Smooth muscle cell of the brain vasculature (primary cell): ENCODE data around the gene RNF14.

ENCODE experiments used
- DNase-seq: peaks from one replicate; pipeline ENCODE4 v3.0.0-alpha.2; 2012; ENCODE audit warnings: low read depth, low spot score

Gene RNF14

DNA sequence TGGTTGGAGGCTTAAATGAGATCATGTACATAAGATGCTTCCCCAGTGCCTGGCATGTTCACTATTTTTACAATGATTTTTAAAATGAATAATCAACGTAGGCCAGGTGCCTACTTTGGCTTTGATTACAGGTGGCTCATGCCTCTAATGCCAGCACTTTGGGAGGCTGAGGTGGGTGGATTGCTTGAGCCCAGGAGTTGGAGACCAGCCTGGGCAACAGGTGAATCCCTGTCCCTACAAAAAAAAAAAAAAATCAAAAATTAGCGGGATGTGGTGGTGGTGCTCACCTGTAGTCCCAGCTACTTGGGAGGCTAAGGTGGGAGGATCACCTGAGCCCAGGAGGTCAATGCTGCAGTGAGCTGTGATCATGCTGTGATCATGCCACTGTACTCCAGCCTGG, 20.1 kb upstream of the RNF14 start:
- no peak for DNase-seq

DNA sequence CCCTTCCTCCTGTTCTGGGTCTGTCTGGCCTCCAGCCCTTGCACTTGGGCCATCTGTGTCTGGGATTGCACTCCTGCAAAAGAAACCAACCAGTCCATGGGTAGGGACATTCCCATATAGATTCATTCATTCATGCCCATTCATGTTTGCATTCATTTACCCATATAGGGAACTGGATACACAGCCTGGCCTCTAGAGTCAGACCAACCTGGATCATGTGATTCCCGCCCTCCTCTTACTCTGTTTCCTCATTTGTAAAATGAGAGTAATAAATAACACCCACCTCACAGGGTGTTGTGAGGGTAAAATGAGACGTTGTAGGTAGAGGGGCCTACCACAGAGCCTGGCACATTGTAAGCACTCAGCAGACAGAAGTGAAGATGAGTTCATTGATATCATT, 19.4 kb upstream of the RNF14 start:
- no peak for DNase-seq

DNA sequence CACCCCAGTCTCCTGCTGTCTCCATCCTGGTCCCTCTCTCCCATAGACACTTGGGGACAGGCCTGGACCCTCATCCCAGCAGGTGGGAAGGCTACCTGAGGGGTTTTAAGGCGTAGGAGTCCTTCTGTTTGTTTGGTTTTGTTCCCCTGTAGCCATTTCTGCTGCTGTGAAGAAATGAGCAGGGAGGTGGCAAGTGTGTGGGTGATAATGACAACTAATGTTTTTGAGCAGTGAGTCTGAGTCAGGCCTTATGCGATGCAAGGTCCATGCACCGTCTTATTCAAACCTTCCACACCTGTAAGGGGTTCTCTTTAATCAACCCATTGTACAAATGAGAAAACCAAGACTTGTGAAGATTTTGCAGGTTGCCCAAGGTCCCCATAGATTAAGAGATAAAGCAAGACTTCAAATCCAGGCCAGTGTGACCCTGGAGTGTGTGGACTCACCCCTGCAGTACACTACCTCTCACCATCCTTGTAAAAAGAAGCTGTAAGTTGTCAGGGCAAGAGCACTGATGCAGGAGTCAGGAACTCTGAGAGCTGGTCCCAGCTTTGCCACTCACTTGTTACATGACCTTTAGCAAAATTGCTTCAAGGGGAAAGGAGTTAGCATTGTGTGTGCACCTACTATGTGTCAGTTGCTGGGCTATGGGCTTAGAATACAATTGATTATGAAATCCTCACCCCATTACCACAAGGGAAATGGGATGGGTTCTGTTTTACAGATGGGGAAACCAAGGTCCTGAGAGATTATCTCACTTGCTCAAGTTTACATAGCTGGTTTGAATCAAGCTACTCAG, 18.5 kb upstream of the RNF14 start:
- no peak for DNase-seq

DNA sequence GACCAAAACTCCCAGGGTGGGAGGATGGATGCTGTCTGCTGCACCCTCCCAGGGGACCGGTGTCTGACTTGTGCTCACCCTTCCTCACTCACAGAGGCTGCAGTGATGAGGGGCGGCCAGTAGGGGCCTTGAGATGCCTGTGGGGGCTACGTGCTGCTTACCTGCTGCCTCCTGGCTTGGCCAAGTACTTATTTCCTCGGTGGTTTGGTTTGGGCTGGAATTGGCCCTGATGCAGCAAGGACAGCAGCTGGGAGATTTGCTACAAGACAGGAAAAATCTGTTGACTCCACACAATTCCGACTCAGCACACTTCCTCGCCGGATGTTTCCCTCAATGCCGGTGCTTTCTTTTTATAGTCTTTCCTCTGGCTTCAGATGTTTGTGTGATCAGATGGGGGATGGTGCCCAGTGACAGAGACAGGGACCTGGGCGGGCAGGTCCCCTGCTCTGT, 17.5 kb upstream of the RNF14 start:
- DNase-seq = no peak

DNA sequence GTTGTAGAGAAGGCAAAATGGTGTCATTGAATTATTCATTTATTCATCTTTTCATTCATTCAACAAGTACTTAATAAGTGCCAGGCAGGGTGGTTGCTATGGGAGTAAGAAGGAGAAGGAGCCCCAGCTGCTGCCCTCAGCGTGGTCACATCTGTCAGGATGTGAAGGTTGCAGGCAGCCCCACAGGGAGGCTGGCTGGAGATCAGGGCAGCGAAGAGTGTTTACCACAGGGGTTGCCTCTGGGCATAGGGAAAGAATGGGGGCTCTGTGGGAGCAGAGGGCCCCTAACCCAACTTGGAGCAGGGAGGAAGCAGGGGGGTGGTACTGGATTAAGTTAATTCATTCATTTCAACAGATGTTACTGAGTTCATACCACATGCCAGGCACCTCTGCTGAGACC, 16.9 kb upstream of the RNF14 start:
- DNase-seq = no peak

DNA sequence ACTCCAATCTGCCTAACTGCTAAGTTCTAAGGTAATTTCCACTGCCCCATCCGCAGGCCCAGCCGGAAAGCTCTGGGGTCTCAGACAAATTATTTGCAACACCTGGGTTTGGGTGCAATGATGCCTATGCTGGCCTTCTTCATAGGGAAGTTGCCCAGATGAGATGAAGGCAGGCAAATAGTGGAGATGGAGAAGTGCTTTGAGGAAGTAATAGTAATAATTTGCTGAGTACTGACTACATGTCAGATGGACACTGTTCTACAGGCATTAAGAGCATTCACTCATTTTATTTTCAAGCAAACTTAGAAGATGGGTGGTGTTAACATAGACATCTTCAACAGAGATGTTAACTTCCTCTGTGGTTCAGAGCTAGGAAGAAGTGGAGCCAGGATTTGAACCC, 14.7 kb upstream of the RNF14 start:
- DNase-seq = no peak

DNA sequence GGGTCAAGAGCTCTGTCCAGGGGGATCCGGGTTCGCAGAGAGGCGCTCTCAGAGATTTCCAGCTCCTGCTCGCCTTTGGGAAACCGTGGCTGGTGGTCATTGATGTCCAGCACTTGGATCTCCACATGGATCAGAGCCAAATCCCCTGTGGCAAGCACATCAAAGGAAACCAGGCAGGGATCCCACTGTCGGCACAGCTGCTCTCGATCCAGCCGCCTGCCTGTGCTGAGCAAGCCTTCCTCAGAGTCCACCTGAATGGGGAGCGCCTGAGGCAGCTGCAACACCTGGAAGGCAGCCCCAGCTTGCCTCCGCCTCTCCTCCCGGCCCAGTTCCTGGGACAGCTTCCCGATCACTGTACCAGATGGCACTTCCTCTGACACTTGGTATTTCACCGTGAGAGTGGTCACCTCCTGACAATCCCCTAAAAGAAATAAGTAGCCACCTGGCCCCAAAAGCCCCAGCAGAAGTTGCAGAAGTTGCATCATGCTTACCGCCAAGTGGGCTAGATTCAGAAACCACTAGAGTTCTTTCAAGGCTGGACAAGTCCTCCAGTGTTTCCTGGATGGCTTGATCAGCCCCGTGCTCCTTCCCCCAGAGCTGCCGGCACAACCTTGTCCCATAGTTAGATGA, 11.4 kb upstream of the RNF14 start:
- no peak for DNase-seq

DNA sequence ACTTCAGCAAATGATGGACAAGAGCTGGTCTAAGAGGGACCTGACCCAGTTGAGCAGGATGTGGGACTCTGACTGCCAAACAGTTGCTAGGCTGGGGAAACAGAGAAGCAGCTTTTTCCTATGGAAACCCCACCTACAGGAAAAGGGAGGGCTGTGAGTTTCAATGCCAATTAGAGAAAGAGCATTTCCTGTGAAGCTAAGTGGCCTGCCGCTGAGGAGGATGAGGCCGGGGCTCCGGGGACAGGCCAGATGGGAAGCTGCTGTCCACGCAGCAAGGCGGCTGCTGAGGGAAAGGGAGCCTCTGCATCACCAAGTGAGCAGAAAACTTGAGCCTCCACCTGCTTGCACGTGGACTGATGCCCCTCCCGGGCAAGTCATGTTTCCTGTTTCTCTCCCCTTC, 10.8 kb upstream of the RNF14 start, which contains the start of gene PCDH12:
Gene PCDH12, minus strand, starts transcription at position 90 of the 400 bp plus-strand sequence. CDS start 351 bp downstream, outside the sequence.
- DNase-seq = no peak

DNA sequence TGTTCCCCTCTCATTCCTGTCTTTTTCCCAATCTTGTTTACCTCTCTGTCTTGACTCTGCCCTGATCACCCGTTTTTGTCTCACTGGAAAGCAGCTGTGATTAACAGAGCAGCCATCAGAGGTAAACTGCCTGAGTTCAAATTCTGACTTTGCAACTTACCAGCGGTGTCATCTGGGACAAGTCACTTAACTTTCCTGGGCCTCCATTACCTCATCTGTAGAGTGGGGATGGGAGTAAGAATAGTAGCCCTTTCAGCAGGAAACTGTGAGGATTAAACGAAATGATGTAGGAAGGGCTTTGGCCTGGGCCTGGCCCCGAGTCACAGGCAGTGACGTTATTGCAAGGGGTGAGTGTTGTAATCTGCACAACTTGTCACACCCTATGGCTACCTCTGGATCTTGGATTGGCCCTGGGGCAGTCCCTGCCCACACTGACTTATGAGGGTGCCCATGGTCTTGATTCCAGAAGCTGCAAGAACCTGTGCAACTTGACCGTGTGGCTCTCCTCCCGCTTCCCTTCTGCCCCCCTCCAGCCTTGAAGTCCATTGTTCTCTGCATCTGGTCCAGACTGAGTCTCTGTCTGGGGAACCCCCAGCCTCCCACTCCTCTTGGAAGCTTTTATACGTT, 10.2 kb upstream of the RNF14 start:
- DNase-seq = no peak

DNA sequence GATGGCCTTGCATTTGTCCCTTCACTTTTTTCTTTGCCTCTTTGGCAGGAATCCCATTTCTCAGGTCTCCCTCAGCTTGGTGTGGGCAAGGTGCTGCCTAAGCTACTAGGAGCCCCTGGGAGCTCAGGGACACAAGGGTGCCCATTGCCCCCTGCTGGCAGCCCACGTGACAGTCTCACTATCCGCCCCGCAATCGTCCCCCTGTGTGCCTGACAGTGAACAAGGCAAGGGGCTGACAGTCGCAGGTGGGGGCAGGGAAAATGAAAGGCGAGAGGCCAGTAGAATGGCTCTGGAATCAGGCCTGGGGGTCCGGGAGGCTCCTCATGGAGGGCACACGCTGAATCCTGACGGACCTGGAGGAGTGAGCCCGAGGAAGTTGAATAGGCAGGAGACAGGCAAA, 8.9 kb upstream of the RNF14 start:
- no peak for DNase-seq

DNA sequence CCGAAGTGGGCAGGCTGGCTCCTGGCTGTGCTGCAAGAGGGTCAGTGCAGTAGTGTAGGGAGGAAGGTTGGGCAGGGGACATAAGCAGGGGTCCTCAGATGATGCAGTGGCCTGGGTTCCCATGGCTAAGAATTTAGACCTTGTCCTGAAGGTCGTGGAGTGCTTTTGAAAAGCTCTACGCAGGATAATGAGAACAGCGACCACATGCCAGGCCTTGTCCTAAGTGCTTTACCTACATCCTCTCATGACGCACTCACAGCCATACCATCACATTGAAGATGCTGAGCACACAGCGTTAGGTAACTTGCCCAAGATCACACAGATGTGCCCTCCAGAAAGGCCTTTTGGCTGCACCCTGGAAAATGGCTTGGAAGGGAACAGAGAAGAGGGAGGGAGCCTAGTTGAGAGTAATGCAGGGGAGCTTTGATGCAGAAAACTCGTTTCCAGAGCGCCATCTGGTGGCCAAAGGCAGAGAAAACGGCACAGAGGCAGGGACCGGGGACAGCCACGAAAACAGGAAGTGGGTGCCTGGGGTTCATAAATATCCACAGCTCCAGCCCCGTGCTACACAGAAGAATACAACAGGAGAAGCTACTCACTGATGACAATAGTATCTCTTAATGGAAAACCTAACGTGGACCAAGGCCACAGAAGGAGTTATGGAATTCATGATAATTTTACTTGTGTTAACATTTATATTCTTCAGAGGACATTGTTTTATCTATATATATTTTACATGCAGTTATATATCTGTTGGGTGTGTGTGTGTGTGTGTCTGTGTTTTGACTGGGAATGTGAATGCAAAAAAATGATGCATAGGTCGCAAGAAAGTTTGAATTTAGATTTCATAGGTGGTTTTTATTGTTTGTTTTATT, 8.2 kb upstream of the RNF14 start:
- DNase-seq = peak; percentile 68

DNA sequence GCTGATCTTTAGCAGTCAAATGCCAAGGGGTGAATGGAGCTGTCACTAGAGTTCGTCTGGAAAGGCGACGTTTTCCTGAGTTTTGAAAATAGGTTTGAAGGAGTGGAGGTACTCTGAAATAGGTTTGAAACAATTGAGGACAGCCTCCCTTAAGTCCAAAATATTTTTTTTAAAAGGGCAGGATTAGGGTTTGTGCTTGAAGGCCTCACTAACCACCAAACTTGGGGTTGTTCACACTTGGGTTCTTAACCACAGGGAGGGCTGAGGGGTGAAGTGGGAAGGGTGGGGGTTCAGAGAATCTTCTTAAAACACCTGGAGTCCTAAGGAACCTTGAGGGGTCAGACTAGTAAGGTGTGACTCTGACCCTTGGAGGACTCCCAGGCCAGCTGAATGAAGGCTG, 7.4 kb upstream of the RNF14 start:
- DNase-seq = no peak

DNA sequence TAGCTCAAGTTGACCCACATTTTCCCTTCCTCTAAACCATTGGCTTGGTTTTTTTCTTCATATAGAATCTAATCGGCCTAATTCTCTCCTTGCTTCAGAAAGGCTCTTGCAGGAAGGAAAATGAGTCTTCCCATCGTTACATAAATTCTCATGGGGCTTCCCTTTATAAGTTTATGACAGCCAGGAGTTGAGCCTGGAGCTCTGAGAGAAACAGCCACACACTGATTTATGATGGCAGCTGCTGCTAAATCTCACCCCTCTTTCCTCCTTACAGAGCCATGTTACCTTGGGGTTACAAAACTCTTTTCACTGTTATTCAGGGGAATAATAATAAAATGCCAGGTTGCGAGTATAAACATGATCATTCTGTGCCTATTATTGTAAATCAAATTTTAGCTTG, 5.2 kb upstream of the RNF14 start:
- DNase-seq = no peak

DNA sequence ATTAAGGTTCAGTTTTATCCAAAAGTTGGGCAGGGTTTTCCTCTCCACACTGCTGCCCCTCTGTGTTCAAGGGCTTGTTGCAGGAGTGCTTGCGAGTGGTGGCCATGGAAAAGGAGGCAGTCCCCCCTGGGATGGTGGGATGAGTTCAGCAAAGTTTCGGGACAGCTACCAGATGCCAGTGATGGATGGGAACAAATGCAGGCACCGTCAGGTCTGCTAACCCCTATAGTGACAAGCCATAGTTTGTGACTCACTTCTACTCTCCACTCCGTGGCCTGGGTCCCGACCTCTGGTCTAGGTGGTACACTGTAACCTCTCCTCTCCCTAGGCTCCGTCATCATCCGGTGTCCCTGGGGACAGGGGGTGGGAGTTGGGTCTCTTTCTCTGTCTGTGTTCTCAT, 3.8 kb upstream of the RNF14 start:
- DNase-seq = no peak

DNA sequence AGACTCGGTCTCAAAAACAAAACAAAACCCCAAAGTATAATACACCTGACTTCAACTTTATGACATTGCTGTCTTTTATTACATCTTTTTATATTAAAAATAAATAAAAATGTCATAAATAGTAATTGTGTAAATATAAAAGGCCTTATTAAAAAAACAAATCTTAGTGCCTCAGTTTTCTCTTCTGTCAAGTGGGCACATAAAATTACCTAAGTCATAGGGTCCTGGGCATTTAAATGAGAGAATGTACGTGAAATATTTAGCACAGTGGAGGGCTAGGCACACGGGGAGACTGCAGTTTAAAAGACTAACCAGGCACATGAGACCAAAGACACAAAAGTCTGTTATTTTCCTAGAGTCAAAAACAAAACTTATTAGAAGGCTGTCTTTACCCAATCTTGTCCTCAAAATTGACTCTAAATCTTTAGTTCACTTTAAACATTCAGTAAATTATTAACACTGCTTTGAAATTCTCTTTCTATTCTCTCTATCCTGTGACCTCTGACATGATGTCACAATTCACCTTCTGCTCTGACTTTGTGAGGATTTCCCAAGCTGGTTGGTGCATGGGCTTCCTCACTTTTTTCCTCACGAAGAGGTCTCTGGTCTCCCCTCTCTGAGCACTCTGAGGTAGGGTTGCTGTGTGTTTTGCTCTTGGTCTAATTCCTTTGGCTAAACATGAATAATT, 2.5 kb upstream of the RNF14 start:
- DNase-seq = no peak

DNA sequence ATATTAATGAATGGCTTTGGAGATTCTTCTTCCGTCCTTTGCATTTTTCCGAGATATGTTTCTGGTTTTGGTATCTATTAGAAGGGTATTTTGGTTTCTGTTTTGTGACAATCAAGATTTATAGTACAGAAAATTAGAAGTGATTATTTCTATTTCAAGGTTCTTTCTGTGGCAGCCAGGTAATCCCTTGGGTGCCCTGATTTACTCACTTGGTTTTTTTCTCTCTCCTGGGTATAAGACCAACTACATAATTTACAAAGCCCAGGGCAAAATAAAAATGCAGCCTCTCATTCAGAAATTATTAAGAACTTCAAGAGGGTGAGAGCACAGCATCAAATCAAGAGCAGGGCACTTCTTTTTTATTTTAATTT, 2.0 kb upstream of the RNF14 start:
- DNase-seq = no peak

DNA sequence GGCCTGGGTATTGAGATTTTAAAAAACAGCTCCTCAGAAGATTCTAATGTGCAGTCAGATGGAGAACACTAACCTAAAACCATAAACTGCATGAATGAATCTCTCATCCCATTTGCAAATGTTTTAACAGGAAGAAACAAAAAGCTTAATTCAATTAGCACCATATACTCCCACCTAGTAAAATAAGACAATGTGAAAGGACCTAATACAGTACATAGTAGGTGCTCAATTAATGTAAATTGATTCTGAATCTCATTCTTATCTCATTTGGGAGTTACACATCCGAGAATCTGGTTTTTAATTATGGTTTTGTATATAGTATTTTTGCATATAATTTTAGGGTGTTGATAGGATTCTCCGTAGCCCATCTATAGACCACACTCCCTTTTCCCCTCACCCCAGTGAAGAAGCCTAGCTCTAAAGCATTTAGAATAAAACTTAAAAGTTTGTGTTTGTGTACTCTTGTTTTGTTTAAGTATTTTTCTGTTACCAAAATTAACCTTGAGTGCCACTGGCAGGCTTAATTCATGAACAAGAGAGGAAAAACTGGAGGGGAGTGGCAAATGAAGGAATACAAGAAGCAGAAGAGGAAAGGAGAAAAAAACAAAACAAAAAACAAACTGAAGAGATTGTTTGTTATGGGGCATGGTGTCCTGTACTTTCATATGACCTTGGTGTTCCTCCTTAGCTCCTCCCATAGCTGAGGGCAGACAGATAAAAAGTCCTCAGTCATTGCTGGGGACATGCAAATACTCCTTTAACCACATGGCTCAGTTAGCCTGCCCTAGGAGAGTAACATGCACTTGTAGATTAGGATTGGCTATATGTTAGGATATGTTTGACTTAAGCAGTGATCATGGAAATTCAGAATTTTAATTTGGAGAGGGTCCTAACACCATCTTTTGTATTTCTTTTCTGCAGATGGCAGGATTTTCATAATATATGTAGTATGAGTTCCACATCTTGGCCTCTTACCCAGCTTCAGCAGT, 1.2 kb downstream of the RNF14 start:
- DNase-seq = no peak

DNA sequence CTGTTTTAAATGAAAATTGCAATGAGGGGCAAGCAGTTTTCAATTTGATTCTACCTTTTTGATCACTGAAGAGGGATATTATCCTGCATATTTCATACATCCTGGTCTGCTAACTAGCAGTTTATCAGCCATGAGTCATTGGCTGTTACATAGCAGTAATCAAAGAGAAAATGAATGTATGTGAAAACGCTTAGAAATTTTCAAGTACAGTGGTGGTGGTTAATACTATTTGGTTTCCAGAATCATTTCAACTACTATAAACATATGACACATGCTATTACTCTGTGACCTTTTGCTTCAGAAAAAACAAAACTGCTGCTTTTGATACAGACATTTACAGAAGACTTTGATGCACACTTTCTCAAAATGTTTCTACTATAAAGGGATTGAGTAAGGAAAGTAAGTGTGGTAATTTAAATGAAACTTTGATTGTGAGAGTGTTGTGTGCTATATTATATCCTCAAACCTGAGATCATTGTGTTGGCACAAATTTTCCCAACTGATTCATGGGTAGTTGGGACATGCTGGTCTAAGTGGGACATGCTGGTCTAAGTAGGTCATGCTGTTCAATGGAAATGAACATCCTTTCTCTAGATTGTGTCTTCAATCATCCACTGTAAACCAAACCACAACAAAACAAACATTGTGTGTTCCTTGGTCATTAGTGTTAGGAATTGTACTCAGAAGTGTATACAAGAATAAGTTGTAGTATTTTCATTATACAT, 5.1 kb downstream of the RNF14 start:
- no peak for DNase-seq

DNA sequence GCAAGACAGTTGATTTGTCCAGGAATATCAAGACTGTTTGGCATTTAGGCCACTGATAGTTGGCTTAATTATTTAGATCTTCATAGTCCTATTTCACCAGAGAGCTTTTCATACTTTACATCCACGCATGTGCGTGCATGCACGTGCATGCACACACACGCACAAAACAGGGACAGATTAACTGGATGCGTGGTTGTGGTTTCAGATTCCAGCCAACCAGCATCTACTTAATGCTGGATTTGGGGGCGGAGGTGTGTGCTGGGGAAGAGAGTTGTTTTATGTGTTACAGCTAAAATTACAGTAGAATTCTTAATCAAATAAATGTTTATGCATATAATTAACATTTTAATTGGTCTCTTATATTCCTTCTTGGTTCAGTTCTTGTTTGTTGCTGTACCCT, 7.3 kb downstream of the RNF14 start:
- no peak for DNase-seq
